HG02973 (cell line): ENCODE measurements around the gene GATA1.

ENCODE experiments used
- ATAC-seq: cut with Tn5 transposase; IDR thresholded peaks from one replicate; pipeline ENCODE4 v1.9.1; 2021; ENCODE audit warnings: moderate library complexity; ENCODE audit not compliant: unreplicated experiment

GATA1 gene

DNA sequence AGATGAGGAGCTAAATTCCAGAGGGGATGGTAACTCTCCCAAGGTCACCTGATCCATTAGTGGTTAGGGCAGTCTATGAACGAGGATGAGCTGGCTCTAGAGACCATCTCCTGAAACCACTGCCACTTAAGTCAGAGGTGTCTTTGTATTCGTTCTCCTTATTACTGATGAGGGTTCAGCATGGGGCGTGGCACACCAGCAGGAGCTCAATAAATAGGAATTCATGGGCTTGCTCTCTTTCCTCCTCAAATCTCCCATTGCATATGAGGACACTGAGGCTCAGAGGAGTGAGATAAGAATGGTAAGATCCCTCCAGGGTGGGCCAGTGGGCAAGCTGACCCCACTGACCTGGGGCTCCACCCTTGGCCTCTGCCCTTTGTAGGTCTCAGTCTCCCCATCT is 1.7 kb upstream of the GATA1 start:
- no peak for ATAC-seq

DNA sequence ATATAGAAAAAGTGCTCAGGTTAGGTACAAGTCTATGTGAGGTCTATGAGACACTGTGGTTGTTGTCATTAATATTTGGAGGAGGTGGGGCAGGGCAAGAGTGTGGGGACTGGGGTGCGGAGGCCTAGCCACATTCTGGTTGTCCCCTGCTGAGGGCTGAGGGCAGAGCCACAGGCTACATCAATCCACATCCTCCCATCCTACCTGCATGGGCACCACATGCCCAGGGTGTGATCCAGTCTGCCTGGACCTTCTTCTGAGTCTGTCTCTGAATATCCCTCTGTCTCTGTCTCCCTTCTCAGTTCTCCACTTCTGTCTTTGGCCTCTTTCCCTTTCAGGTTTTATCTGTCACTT is 1.2 kb upstream of the GATA1 start:
- no peak for ATAC-seq

DNA sequence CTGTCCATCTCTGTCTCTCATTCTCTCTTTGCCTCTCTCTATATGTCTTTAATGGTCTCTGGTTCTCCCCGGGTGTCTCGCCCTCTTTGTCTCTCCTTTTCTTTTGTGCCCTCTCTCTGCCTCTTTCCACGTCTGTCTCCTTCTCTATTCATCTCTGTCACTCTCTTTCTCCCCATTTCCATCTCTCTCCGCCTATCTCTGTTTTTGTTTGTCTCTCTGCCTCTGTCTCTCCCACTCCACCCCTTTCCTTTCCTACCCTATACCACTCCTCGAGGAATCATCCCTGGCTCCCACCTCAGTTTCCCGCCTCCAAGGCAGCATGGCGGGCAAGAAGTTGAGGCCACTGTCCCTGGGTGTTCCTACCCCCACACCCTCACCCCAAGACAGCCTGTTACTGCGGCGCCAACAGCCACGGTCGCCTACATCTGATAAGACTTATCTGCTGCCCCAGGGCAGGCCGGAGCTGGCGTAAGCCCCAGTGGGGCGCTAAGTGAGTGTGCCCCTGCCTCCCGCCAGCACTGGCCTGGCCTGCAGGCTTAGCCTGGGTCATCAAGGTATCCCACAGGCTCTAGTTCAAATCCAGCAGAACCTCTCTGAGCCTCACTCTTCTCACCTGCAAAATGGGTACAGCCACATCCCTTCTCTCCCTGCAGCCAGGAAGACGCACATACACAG is 713 bp upstream of the GATA1 start:
- ATAC-seq, result no peak

DNA sequence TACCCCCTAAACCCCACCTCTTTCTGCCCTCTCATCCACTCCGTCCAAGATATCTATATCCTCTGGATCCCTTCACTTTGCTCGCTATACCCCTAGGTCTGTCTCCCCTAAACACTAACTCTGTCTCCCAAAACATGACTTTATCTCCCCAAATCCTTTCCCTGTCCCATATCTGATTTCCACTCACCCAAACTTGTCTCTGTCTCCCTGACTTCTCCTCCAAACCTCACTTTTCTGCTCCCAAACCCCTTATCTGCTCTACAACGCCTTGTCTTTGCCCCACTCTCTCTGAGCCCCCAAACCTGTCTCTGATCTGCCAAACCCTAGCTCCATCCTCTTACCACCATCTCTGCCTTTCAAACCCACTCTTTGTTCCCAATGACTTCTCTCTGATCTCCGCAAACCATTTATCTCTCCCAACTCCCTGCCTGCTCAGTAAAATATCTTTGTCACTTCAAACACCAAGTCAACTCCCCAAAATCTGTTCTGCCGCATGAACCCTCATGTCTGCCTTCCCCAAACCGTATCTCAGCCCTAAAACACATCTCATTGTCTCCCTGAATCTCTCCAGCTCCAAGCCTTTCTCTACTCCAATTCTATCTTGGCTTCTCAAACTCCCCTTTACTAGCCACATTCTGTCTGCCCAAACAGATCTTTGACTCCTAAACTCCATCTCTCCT is 575 bp downstream of the GATA1 start:
- ATAC-seq, result no peak

DNA sequence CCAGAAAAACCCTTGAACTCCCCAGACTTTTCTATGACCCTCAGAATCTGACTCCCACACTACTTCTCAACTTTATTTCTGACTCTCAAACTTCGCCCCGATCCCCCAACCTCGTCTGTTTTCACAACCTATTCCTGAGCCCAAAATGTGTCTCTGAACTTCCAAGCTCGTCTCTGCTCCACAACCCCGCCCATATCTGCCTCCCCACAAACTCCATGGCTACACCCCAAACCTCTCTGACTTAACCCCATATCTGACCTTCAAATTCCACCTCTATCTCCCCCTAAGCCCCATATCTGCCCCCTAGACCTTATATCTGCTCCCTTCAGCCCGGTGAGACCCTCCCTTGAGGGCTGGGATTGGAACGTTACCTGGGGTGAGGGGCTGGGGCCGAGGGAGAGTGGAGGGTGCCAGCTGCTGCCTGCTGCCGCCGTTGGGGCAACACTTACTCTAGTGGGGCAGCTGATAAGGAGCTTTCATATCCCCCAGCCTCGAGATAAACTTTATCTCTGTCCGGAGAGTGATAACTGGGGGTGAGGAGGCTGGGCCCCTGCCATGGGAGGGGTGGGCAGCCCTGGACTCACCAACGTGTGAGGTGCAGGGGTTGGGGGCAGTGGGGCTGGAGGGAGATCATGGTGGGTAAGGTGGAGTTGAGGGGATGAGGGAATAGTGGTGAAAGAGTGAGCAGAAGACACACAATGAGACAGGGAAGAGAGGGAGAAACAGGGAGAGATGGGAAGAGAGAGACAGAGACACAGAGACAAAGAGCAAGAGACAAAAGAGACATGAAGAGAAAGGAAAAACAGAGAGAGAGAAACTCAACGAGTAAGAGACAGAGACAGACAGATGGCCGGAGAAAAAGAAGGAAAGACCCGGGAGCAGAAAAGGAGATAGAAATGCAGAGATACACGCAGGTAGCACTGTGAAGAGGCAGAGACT is 1.4 kb downstream of the GATA1 start:
- no peak for ATAC-seq

GRCh38 chrX:48789366-48790220 is 3.2 kb downstream of the GATA1 start:
- ATAC-seq, result no peak

GRCh38 chrX:48790477-48790876 is 4.1 kb downstream of the GATA1 start:
- ATAC-seq, result no peak

DNA sequence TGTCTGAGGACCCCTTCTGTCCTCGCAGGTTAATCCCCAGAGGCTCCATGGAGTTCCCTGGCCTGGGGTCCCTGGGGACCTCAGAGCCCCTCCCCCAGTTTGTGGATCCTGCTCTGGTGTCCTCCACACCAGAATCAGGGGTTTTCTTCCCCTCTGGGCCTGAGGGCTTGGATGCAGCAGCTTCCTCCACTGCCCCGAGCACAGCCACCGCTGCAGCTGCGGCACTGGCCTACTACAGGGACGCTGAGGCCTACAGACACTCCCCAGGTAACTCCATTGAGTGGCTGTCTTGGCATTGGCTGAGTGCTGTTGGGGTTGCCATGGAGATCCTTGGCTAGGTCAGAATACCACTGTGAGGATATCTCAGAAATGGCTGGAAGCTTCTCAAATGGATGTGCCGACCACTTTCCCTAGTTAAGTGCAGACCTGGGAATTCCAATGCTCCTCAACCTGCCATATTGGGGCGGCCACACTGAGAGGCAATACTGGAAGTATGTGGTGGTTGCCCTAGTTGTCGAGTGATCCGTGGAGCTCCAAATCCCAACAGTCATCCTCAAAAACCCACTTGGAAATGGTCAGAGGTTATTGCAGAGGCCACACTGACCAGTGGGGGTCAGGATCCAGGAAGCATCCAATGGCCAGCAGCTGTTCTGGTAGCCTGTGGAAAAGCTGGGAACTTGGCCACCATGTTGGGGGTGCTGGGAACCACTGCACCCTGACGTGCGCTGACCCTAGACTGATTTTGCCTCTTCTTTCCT is 4.9 kb downstream of the GATA1 start:
- ATAC-seq, result no peak

GRCh38 chrX:48792219-48792618 is 5.8 kb downstream of the GATA1 start:
- no peak for ATAC-seq

GRCh38 chrX:48793935-48794334 is 7.5 kb downstream of the GATA1 start:
- no peak for ATAC-seq

DNA sequence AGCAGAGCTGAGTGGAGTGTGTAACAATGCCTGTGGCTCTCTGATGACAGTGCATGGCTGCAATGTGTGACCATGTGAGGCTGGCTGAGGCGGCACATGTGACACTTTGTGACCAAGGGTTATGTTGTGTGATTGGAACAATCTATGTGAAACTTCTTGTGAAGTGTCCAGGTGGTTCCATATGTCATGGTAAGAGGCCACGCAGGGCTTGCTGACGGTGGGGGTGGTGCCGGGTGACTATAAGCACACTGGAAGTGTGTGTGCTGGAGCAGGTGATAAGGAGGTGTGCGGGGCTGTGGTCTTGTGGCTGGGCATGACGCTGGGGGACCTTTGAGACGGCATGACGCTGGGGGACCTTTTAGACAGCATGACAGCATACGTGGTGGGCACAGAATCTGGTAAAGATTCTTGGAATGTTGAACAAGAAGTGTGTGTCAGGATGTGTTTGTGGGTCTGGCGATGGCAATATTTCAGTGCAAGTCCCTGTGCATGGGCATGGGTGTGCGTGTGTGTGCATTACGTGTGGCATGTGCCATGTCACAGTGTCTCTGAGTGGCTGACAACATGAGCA is 8.0 kb downstream of the GATA1 start:
- no peak for ATAC-seq

DNA sequence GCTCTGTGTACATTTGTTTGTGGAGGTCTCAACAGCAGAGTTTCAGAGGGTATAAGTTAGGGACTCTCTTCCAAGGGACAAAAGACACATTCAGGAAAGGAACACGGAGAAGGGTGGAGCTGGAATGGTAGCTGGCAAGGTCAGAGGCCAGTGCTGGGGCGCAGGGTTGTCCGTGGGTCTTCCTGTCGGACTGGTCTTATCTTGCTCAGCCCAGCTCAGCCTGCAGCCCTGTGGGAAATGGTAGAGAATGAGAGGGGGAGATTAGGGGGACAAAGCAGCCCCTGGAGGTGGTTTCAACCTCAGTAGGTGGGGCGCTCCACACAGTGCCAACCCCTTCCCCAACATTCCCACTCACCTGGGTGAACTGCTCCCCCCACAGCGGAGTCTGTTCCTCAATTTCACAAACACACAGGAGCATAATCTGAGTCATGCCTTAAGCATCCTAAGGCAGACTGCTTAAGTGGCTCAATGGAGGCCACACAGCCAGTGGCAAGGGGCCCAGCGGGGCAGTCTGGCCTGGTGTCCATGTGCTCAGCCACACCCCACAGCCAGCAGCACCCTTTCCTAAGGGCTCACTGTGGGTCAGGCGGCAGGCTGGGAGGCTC is 8.6 kb downstream of the GATA1 start:
- no peak for ATAC-seq

- no peak for ATAC-seq
Observed at GRCh38 chrX:48798318-48798717, 11.9 kb downstream of the GATA1 start.

- ATAC-seq, result no peak
Observed at GRCh38 chrX:48800574-48801279, 14.3 kb downstream of the GATA1 start.

DNA sequence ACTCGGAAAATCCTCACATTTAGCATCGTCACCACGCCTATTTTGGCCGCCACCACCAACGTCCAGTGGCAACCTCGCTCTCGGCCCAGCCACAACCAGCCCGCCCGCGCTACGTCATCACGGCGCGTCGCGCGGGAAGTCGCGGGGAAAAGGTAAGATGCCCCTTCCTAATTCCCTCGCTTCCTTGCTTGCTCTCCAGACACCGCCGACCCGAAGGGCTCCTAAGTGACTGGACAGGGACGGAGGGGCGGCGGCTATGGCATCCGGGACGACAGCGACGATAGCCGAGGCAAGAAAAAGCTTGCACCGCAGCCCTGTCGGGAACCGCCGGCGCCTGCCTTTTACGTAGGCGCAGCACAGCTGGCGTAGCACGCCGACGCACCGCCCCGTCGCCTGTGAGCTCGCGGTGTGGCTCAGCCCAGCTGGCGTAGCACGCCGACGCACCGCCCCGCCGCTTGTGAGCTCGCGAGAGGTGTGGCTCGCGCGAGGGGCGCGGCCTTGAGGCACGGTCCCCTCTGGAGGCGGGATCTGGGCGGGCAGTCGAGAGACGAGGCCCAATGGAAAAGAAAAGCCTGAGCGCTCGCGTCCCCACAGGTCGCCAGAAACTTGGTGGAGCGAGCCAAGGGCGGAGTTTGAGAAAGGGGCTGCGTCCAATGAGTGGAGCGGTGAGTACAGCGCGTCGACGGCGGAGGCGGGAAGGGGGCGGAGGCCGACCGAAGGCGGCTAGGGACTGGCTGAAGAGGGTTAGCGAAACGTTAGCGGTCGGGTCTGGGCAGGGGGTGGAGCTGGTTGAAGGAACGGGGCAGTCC is 15.1 kb downstream of the GATA1 start, which contains the start of gene HDAC6:
Gene HDAC6 (plus strand): TSS at position 788 of the 809 bp plus-strand sequence. CDS start 626 bp downstream, outside the sequence.
- ATAC-seq, result peak; percentile 85

DNA sequence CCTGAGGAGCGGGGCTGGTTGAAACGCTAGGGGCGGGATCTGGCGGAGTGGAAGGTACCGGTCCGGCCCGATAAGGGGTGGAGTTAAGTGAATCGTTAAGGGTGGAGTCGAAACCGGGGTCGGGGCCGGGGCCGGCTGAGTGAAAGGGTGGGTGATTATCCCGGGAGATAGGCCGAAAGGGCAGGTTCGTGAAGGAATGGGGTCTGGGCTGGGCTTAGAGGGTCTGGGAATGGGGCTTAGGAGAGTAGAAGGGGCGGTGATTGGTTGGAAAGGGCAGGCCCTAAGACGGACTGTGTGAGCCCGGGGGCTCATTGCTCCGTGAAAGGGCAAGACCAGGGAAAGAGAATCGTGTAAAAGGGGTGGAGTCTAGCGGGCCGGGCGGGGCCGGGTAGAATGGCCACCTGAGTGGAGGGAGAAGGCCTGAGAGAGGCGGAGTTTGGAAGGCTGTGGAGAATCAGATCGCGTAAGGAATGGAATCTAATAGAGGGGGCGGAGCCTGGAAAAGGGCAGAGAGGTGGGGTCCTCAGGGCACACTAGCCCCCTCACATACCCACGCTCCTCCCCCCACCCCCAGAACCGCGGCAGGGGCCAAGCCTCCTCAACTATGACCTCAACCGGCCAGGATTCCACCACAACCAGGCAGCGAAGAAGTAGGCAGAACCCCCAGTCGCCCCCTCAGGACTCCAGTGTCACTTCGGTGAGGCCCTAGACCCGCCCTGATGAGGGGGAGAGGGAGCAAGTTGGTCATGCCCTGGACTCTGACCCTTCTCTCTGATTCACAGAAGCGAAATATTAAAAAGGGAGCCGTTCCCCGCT is 15.9 kb downstream of the GATA1 start:
- peak; percentile 38 for ATAC-seq

DNA sequence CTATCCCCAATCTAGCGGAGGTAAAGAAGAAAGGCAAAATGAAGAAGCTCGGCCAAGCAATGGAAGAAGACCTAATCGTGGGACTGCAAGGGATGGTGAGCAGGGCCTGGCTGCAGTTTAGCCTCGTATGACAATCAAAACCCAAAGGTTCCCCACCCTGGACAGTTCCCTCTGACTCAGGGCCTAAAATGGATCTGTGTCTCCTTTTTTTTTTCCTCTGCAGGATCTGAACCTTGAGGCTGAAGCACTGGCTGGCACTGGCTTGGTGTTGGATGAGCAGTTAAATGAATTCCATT is 16.5 kb downstream of the GATA1 start:
- no peak for ATAC-seq
